ENCODE data around the gene KCNC1.
A peak's percentile ranks its signal among the peaks of the same experiment; 100 is the strongest.

Gene KCNC1

DNA sequence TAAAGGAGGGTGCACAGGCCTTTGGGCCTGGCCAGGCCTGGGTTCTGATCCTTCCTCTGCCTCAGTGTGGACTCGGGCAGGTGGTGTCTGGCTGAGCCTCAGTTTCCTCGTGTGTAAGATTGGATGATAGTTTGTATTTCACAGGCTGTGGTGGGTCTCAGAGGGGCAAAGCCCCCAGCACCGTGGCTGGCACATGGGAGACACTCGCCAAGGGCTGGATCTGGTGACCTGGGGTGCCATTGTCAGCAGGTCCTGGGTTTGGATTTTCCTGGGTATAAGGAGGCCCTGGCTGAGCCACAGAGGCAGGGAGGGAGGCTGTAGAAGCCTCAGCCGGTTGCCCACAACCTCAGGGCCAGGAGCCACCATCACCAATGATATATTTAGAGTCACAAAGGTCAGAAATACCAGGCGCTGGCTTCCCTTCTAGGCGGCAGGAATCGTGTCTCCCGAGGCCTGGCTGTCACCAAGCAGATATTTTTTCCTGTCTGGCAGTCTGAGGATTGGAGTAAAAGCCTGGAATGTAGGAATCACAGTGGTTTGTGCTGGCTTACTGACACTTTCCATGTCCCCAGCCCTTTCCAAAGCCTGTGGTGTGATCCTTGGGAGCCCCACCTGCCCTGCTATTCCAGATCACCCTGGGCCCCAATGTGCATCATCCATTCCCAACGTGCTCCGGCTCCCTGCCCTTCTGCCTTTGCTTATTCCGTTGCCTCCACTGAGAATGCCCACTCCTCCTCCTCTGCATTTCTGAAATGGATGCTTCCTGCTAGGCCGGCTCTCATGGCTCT lies 15.6 kb downstream of the KCNC1 start:
- H3K27me3 Mint-ChIP-seq: peaks cover 32% of the 10 kb centered on the region
- no peaks in the 10 kb centered on the region for H3K4me1 Mint-ChIP-seq (ENCODE audit: low read depth)
- DNase-seq: no peak
- H3K4me3 Mint-ChIP-seq: no peak overlapping the region
- H3K9me3 Mint-ChIP-seq: no peaks in the 10 kb centered on the region
- H3K27ac Mint-ChIP-seq: no peak overlapping the region
- H3K36me3 Mint-ChIP-seq (ENCODE audit: low read depth): no peaks in the 10 kb centered on the region

DNA sequence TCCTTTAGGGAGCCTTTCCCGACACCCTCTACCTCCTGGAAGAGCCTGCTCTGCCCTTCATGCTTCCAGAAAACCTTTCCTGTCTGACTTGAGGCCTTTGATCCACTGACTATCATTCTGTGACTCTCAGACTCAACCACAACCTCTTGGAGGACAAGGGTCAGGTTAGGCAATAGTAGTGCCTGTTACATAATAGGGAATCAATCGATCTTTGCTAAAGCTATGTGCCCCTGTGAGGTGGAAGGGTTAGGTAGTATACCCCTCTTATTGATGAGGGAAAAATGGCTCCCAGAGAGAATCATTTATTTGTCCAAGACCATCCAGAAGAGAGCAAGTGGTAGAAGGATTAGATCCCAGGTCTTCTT lies 16.2 kb downstream of the KCNC1 start:
- Mint-ChIP-seq H3K27ac (no peak overlapping the region), H3K4me3 (no peak overlapping the region), H3K9me3 (no peaks in the 10 kb centered on the region), H3K36me3 (ENCODE audit: low read depth) (no peaks in the 10 kb centered on the region), H3K27me3 (peaks cover 29% of the 10 kb centered on the region), H3K4me1 (ENCODE audit: low read depth) (no peaks in the 10 kb centered on the region)
- DNase-seq: no peak

DNA sequence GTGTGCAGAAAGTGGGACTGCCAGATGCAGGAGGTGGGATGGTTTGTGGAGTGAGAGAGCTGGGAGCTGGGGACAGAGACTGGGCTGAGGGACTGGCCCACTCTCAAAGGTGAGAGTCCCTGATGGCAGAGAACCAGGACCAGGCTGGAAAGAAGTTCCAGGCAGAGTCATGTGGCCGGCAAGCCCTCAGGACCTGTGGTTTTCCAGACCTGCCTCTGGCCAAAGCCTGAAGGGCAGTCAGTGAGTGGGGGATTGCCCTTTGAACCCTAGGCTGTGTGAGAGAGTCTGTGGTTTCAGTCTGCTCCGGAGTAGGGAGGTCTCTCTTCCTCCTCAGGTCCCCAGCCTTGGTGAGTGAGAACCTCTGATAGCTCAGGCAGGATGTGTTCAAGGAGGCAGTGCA lies 17.0 kb downstream of the KCNC1 start:
- H3K4me3 Mint-ChIP-seq: no peak overlapping the region
- H3K27ac Mint-ChIP-seq: no peak overlapping the region
- DNase-seq: no peak
- H3K9me3 Mint-ChIP-seq: no peaks in the 10 kb centered on the region
- H3K4me1 Mint-ChIP-seq (ENCODE audit: low read depth): no peaks in the 10 kb centered on the region
- no peaks in the 10 kb centered on the region for H3K36me3 Mint-ChIP-seq (ENCODE audit: low read depth)
- H3K27me3 Mint-ChIP-seq: peaks cover 24% of the 10 kb centered on the region

DNA sequence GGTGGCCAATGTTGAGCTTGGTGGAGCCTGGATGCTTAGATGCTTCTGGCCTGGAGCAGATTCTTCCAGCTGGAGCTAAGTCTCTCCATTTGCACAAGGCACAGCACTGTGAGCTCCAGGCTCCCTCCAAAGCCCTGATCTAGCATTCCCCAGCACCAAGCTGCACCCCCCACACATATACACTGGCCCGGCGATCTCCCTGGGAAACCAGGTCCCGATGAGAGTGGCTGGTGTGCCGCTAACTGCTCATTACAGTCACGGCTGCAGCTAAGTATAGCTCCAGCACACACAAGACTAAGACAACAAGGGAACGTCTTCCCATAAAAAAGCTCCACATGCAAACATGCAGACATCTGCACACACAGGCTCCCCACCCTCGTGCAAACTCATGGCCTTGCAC lies 17.6 kb downstream of the KCNC1 start:
- Mint-ChIP-seq H3K27me3 (peaks cover 19% of the 10 kb centered on the region), H3K36me3 (ENCODE audit: low read depth) (no peaks in the 10 kb centered on the region), H3K4me1 (ENCODE audit: low read depth) (no peaks in the 10 kb centered on the region), H3K27ac (no peak overlapping the region), H3K9me3 (no peaks in the 10 kb centered on the region), H3K4me3 (no peak overlapping the region)
- no peak for DNase-seq

DNA sequence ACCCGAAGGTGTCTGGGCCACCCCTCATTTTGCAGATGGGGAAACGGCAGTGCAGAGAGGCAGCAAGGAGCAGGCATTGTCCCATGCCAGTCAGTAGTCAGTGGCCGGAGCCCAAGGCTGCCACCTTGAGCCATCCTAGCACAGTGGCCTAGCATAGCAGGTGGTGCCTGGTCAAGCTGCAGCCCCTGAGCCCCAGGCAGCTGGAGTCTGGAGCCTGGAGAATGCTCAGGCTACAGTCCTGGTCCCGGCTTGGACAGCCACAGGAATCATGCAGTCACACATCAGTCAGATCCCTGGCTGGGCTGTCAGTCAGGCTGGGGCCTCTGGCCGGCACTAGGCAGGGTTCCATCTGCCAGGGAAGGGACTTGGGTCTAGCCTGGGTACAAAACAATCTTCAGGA lies 18.6 kb downstream of the KCNC1 start:
- Mint-ChIP-seq H3K4me1 (ENCODE audit: low read depth) (no peaks in the 10 kb centered on the region), H3K27me3 (peaks cover 14% of the 10 kb centered on the region)

DNA sequence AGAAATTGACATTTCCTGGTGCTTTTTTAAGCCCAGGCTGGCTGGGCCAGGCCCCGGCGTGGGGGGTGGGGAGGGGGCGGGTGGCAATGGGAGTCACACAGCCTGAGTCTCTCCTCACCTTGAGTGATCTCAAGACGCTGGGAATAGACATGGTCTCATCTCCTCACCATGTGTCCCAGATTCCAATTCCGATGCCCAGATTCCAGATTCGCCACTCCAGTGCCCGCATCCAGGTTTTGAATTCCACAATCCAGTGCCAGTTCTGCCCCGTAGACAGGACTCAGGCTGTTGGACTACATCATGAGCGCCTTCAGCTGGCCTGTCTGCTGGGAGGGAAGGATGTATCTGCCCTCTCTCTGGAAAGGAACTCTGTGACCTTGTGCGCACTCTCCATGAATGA lies 19.1 kb downstream of the KCNC1 start:
- no peak overlapping the region for H3K27ac Mint-ChIP-seq
- DNase-seq: no peak
- no peak overlapping the region for H3K4me3 Mint-ChIP-seq
- peaks cover 13% of the 10 kb centered on the region for H3K27me3 Mint-ChIP-seq
- H3K9me3 Mint-ChIP-seq: no peaks in the 10 kb centered on the region
- H3K36me3 Mint-ChIP-seq (ENCODE audit: low read depth): no peaks in the 10 kb centered on the region
- no peaks in the 10 kb centered on the region for H3K4me1 Mint-ChIP-seq (ENCODE audit: low read depth)

More for the DNA sequence above, 18.6 kb downstream of the KCNC1 start:
- no peak for DNase-seq
- Mint-ChIP-seq H3K9me3 (no peaks in the 10 kb centered on the region), H3K27ac (no peak overlapping the region), H3K36me3 (ENCODE audit: low read depth) (no peaks in the 10 kb centered on the region), H3K4me3 (no peak overlapping the region)

DNA sequence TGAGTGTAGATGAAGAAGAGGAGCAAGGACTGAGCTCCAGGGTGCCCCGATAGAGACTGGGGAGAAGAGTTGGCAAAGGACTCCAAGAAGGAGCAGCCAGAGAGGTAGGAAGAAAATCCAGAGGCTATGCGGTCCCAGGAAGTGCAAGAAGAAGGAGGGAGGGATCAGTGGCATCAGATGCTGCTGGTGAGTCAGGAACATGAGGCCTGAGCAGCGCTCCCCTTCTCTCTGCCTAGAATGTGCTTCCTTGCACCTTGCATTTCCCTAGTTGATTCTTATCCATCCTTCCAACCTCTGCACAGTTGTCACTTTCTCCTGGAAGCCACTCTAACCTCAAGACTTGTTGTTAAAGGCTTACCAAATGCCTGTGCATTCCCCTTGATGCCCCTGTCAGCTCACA lies 21.3 kb downstream of the KCNC1 start:
- H3K27me3 Mint-ChIP-seq: peaks cover 12% of the 10 kb centered on the region
- H3K36me3 Mint-ChIP-seq (ENCODE audit: low read depth): no peaks in the 10 kb centered on the region
- H3K4me1 Mint-ChIP-seq (ENCODE audit: low read depth): no peaks in the 10 kb centered on the region
- H3K27ac Mint-ChIP-seq: no peak overlapping the region
- H3K4me3 Mint-ChIP-seq: no peak overlapping the region
- H3K9me3 Mint-ChIP-seq: no peaks in the 10 kb centered on the region
- no peak for DNase-seq

DNA sequence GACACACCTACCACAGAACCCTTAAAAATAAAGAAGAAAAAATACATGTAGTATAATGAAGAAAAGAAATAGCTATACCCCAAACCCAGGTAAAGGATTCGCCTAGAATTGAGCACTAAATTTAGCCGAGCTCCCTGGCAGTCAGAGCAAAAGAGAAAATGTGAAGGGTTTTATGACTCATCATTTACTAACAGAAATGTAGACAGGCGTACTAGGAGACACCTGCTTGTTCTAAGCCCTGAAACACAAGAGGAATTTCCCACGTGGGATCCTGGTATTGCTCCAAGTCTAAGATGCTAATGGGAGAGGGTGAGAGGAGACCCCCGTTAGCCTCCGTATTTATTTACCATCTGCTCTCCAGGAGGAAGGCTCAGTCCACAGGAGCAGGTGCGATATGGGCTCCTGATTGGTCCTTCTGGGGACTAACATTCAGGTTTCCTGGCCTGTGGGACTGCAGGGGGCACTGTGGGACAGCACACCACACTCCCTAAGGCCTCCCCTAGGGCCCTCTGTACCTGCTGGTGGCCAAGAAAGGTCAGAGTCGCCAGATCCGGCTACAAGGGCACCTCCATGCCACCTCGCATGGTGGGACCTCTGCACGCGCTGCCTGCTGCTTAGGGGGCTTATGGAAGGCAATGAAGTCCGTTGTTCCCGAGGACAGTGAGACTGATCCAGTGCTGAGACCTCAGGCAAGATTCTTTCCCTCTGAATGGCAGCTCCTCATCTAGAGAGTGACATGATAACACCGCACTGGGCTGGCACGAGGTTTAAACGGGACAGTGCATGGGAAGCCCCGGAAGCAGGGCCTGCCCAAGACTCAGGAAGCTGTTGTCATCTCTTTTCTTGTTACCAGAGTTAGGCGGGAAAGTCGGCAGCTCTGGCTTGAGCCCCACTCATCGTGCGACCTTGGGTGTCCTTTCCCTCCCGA lies 25.8 kb downstream of the KCNC1 start:
- H3K27me3 Mint-ChIP-seq: no peaks in the 10 kb centered on the region
- no peaks in the 10 kb centered on the region for H3K4me1 Mint-ChIP-seq (ENCODE audit: low read depth)
- H3K27ac Mint-ChIP-seq: no peak overlapping the region
- no peaks in the 10 kb centered on the region for H3K9me3 Mint-ChIP-seq
- no peak overlapping the region for H3K4me3 Mint-ChIP-seq
- H3K36me3 Mint-ChIP-seq (ENCODE audit: low read depth): no peaks in the 10 kb centered on the region
- DNase-seq: peak; percentile 34

DNA sequence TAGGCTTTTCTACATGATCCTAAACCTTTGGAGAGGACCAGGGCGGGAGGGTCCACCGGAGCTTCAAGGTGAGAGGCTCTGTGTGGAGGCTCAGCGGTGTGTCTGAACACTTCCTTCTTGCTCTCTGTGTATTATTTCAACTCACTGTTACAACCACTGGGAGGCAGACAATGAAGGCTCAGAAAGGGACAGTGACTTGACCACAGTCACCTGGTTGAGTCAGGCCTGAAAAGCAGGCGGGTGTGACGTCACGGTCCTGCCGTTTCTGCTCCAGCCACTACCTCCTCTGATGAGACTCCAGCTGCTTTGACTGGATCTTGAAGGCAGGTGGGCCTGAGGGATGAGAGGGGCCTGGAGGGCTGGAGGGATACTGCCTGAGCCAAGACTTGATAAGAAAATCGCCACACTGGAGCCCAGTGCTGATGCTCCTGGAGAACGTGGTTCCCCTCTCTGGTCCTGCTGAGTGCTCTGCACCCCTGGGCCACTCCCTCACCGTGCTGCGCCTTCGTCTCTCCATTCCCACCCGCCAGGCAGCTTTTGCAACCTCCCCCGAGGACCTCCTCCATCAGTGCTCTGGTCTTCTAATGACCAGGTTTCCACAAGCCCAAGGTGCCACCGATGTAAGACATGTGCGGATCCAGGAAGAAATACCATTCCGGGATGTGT lies 27.9 kb downstream of the KCNC1 start:
- Mint-ChIP-seq H3K36me3 (ENCODE audit: low read depth) (no peaks in the 10 kb centered on the region), H3K4me3 (no peak overlapping the region), H3K9me3 (no peaks in the 10 kb centered on the region), H3K27me3 (no peaks in the 10 kb centered on the region), H3K4me1 (ENCODE audit: low read depth) (no peaks in the 10 kb centered on the region), H3K27ac (no peak overlapping the region)
- DNase-seq: no peak

DNA sequence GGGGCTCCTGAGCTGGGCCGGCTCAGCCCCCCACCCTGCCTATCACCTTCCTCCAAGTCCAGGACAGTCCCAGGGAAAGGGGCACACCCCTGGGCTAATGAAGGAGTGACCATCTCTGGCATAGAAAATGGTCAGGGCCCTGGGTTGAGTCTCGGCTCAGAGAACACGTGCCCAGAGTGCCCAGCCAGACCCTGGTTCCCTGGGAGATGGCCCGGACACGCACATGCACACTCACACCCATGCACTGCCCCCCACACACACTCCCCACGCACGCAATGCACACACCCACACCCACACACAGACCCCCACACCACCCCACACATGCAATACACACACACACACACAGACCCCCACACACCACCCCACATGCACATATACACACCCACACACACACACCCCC lies 28.7 kb downstream of the KCNC1 start:
- Mint-ChIP-seq H3K36me3 (ENCODE audit: low read depth) (no peaks in the 10 kb centered on the region), H3K4me3 (no peak overlapping the region), H3K9me3 (no peaks in the 10 kb centered on the region), H3K4me1 (ENCODE audit: low read depth) (no peaks in the 10 kb centered on the region), H3K27ac (no peak overlapping the region), H3K27me3 (no peaks in the 10 kb centered on the region)
- no peak for DNase-seq

DNA sequence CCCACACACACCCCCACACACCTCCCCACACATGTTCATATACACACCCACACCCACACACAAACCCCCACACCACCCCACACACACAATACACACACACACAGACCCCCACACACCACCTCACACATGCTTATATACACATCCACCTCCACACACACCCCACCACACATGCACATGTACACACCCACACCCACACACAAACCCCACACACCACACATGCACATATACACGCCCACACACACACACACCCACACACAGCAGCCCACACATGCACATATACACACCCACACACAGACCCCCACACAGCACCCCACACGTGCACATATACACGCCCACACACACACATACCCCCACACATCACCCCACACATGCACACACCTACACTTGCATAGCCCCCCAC lies 29.1 kb downstream of the KCNC1 start:
- Mint-ChIP-seq H3K9me3 (no peaks in the 10 kb centered on the region), H3K4me1 (ENCODE audit: low read depth) (no peaks in the 10 kb centered on the region), H3K27ac (no peak overlapping the region), H3K36me3 (ENCODE audit: low read depth) (no peaks in the 10 kb centered on the region), H3K27me3 (no peaks in the 10 kb centered on the region), H3K4me3 (no peak overlapping the region)
- DNase-seq: no peak

DNA sequence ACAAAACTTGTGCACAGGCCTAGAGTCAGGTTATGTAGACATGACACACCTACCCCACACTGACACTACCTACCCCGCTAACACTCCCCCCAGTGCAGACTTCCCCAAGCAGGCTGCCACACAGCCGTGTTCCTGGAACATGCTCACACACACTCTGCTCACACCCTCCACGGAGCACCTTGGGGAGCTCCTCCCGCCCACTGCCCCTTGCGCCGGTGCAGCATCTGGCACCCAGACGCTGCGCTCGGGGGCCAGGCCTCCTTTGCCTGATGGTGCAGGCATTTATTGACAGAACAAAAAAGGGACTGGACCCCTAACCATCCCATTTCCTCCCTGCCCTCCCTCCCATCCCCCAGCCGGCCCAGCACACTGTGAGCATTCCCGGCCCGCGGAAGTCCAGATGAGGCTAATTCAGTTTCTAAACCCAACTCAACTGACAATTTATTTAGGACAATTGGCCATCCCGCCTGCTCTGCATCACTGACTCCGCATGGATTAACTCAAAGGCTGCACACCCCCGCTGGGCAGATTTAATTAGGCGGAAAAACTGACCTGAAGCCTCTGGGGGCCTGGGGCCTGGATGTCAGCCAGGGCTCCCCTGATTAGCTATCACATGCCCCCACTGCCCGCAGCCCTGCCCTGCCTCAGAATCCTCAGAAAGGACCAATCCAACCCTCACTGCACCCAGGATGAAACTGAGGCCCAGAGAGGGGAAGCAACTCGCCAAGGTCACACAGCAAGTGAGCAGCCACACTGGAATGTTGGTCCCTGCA lies 30.1 kb downstream of the KCNC1 start:
- no peaks in the 10 kb centered on the region for H3K27me3 Mint-ChIP-seq
- no peaks in the 10 kb centered on the region for H3K36me3 Mint-ChIP-seq (ENCODE audit: low read depth)
- no peaks in the 10 kb centered on the region for H3K4me1 Mint-ChIP-seq (ENCODE audit: low read depth)
- H3K4me3 Mint-ChIP-seq: no peak overlapping the region
- H3K27ac Mint-ChIP-seq: no peak overlapping the region
- no peaks in the 10 kb centered on the region for H3K9me3 Mint-ChIP-seq
- DNase-seq: no peak

DNA sequence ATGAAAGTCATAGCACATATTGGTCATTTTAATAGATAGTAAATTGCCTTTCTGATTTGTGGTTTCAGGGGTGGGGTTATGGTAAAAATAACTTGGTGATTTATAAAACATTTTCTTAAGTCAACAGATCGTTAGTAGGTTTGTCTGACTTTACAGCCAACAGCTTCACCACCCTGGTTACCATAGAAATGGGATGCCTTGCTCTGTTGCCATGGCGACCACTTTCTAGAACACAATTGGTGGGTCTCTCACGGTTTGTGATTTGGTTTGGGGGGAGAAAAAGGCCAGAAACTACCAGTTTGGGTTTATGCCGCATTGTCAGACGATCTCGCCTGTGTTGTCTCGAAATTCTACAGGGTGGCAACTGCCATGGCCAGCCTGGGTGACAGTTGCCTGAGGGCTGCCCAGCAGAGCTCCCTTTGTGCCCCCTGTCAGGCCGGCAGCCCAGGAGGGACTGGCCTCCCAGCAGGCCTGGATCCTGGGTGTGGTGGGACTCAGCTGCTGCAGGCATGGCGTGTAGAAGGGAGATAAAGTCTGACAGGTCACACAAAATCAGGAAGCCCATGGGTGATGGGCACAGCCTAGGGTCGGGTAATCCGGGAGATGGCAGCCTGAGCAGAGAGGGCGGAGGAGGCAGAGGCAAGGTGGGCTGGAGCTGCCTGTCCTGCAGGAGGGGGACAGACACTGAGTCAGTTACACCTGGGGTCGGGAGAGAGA lies 30.9 kb downstream of the KCNC1 start:
- Mint-ChIP-seq H3K27ac (no peak overlapping the region), H3K9me3 (no peaks in the 10 kb centered on the region), H3K4me1 (ENCODE audit: low read depth) (no peaks in the 10 kb centered on the region), H3K36me3 (ENCODE audit: low read depth) (no peaks in the 10 kb centered on the region), H3K4me3 (no peak overlapping the region), H3K27me3 (no peaks in the 10 kb centered on the region)
- DNase-seq: no peak

DNA sequence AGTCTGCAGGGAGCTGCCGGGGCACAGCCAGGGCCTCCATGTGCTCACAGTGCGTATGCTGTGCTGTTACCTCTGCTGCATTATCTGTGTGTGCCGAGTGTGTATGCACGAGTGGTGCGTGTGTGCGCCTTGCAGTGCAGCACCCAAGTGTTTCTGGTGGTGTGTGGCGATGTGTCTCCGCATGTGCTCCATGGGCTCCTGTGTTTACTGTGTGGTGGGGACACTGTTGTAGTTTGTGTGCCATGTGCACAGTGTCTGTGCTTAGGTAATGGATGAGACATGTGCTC lies 31.4 kb downstream of the KCNC1 start:
- Mint-ChIP-seq H3K36me3 (ENCODE audit: low read depth) (no peaks in the 10 kb centered on the region), H3K27me3 (no peaks in the 10 kb centered on the region), H3K4me1 (ENCODE audit: low read depth) (no peaks in the 10 kb centered on the region), H3K27ac (no peak overlapping the region), H3K9me3 (no peaks in the 10 kb centered on the region), H3K4me3 (no peak overlapping the region)
- DNase-seq: no peak

All from activated T-cell treated with anti-CD3 and anti-CD28 coated beads, Interleukin-2, amount 50 U/mL, for 24 hours (primary cell).